HG02642 (cell line): ENCODE data around the gene COL23A1.

Source experiments
- ATAC-seq: cut with Tn5 transposase; IDR thresholded peaks from one replicate; pipeline ENCODE4 v1.9.1; 2021; ENCODE audit warnings: mild to moderate bottlenecking; ENCODE audit not compliant: unreplicated experiment, poor library complexity

COL23A1 gene

GRCh38 chr5:178298283-178298807, 291.8 kb downstream of the COL23A1 start:
- no peak for ATAC-seq

GRCh38 chr5:178297751-178298150, 292.4 kb downstream of the COL23A1 start:
- no peak for ATAC-seq

- no peak for ATAC-seq
These were observed 294.1 kb downstream of the COL23A1 start for GRCh38 chr5:178296066-178296465.

GRCh38 chr5:178295589-178295988, 294.6 kb downstream of the COL23A1 start:
- no peak for ATAC-seq

DNA sequence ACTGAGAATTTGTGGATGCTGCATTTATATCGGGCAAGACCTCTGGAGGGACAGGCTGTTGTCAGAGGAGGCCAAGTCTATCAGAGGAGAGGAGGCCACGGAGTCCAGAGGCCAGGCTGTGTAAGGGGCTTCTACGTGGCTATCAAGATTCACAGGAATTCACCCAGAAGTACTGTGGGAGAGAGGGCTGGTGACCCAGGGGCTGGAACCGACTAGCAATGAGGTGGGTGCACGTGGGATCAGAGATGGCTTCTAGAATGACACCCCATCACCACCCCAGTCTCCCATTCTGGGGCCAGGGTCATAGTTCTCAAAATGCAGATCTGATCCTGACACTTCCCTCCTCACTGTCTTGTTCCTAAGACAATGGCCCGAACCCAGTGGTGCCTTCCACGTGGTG, 296.4 kb downstream of the COL23A1 start:
- no peak for ATAC-seq

- ATAC-seq, result no peak
These were observed 296.8 kb downstream of the COL23A1 start for GRCh38 chr5:178293400-178293799.

DNA sequence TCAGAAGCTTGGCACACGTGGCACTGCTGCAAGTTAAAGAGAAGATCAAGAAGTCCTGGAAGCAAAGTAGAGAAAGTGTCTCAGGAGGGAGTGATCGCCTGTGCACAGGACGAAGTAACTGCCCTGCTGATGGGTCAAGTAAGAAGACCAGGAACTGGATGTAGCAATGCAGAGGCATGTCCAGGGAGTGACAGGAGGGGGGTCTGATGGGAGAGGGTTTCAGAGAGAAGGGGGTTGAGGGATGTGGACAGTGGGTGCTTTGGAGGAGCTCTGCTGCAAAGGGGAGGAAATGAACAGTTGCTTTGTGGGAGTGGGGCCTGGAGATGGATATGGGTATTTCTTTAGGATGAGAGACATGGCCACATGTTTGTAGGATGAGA, 297.4 kb downstream of the COL23A1 start:
- no peak for ATAC-seq

DNA sequence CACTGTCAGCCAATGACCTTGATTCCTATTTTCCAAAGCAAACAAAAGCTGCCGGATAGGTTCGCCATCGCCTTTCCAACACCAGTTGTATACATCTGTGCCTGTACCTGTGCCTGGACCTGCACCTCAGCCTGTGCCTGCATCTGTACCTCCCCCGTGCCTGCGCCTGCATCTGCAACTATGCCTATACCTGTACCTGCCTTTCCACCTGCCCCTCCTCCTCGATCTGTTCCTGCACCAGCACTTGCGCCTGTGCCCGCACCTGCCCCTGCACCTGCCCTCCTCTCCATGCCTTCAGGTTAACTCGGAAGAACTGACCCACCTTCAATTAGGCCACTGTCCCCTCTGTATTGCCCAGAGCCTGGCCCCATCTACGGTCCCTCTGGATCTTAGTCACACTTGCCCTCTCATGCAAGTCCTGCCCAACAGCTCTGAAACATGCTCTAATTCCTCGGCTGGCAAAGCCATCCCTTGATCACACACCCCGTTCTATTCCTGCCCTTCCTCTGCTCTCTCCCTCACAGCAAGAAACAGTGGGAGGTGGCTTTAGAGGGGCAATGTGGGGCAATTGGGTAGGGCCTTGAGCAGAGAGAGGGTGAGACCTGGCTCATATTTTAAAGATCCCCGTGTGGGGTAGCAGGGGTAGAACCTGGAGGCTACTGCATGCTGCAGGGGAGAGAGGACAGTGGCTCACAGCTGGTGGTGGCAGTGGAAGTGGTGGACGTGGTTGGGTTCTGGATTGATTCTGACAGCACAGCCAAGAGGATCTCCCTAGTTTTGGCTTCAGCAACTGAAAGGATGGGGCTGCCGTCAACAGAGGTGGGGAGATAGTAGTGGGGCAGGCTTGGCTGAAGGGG, 298.0 kb downstream of the COL23A1 start:
- no peak for ATAC-seq

DNA sequence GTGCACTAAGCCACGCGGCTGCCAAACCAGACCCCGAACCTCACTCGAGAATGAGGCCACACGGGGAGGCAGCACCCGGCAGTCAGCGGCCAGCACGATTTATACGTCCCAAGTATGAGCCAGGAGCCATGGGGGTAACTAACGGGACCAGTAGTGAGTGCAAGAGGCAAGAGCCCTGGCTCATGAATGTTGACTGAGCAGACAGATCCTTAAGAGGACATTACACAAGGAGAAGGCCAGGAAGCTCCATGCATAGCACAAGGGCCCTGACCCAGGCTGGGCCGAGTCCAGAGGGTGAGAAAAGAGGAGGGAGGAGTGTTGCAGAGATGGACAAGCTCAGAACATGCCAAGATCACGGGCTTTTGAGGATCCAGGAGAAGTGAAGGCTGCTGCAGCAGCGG, 299.0 kb downstream of the COL23A1 start:
- no peak for ATAC-seq

GRCh38 chr5:178290376-178290775, 299.8 kb downstream of the COL23A1 start:
- ATAC-seq, result no peak

GRCh38 chr5:178289438-178289837, 300.8 kb downstream of the COL23A1 start:
- ATAC-seq, result no peak

- no peak for ATAC-seq
These were observed 301.5 kb downstream of the COL23A1 start for GRCh38 chr5:178288401-178289368.

DNA sequence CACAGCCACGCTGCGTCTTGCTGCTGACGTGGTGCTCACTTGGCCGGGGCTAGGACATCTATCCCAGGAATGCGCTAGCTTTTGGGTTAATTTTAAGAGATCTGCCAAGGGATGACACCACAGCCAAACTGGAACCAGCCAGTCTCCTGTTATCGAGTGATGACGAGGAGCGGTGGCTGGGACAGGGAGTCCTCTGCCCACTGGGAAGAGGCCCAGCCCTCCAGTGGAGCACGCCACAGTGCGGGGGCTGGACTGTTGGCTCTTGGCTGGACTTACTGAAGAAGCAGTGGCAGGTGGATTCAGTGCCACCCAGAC, 302.4 kb downstream of the COL23A1 start:
- ATAC-seq, result no peak

- no peak for ATAC-seq
These were observed 303.0 kb downstream of the COL23A1 start for GRCh38 chr5:178287091-178287790.

DNA sequence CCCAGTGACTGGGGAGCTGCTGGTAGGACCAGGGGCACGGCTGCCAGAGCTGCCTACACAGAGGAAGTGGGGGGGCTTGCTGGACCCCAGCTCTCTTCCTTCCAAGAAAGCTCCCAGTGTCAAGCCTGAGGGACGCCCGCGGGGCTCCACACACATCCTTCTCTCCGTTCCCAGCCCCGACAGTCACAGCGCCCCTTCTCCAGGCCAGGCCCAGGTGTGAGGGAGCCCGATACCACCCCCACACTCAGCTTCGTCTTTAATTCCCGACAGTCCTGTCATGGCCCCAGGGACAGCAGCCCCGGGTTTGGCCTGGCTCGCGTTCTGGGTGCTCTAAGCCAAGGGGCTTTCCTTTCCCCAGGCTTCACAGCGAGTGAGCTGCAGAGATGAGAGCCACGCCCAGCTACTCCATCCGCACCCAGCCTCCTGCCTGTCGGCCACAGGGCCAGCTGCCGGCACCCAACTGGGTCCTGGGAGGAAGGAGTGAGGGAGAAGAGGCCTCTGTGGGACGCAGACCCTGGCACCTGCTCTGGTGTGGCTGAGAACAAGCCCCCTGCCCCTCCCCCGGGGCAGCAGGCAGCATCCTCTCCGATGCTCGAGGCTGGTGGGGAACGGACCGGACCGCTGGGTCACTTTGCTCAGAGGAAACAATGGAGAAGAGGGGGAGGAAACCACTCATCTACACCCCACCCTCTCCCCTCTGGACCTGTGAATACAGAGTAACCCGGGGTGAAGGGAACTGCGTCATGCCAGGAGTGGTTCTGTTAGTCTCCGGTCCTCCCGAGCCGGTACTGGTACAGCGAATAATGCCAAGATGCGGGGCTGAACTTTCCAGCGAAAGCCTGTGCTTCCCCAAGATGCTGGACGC, 303.7 kb downstream of the COL23A1 start:
- no peak for ATAC-seq

DNA sequence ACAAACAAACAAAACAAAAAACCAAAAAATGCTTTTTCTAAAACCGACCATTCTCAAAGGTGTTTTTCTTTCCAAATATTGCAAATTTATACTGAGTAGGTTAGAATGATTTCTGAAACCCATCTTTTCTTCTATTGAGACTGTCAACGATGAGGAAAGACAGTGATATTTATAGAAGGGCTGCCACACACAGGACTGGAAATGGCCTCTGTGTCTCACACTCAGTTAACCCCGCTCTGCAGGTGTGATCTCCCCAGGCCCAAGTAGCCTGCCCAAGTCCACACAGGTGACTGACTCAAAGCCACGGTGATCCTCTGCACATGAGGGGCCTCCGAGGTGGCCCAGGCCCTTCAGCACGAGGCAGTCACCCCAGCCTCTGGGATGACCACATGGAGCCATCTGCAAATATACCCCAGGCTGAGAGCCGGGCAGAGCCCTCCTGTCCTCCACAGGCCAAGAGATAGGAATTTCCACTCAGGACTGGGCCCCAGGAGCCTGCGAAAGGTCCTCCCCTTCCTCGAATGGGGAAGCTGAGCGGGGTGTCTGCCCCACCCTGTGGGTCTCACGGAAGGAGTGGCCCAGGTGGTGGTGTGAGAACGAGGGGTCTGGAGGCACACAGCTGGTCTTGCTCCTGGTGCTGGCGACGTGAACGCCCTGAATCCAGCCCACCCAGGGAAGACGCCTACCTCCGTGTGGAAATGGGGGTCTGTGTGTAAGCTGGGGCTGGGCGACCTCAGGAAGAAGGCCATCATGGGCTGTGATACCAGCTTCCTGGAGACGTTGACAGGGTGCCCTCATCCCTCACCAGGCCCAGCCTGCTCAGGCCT, 304.6 kb downstream of the COL23A1 start:
- no peak for ATAC-seq

DNA sequence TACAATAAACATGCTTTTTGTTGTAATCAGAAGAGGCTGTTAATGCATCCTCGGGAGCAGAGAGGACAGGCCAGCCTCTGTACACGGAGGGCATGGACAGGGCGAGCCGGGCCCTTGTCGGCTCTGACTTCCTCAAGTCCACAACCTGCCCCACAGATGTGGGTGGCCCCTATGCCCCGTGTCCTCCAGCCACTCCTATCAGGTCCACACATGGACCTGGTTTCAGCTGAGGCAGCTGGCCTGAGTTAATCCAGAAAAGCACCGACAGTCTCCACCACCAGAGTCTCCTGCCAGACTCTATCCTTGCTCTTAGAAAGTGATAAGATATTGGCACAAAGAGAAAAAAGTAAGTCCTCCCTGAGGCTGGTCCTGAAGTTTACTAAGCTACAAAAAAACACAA, 305.2 kb downstream of the COL23A1 start:
- ATAC-seq, result no peak

DNA sequence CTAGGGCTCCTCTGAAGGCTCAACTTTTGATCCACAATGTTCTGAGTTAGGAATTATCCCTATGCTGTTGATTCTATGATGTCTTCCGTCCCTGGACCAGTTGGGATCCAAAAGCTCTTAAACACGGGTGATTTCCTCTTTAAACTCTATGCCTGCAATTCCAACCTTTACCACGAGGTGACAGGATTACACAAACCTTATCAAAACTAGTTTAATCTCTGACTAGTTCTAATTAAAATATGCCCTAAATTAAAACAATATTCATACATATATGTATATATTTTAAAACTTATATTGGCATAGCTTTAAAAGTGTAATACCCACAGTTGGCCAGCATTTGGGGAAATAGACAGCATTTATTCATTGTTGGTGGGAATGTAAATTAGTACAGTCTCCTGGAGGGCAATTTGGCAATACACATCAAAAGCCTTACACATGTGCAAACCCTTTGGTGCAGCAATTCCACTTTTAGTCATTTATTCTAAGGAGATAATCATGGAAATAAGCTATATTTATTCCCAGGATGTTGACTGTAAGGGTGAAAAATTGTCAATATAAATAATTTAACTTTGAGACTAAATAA, 306.0 kb downstream of the COL23A1 start:
- ATAC-seq, result no peak
